Aorta (tissue), 5 donors: ENCODE results near the gene MINAR2. TPM values are rescaled to one million over a fixed set of nuclear protein-coding genes. Genes with fewer than 3 reads are reported as not detected.

Source experiments
- ATAC-seq: fragments of 200-7000 bp; cut with Tn5 transposase; one replicate; pipeline ENCODE4 v1.9.1; 2022; ENCODE audit warnings: moderate library complexity; ENCODE audit not compliant: low FRiP score
- DNase-seq, 2 donors: peaks; one replicate each; pipeline ENCODE4 v3.0.0-alpha.2; 2020
- H3K27ac ChIP-seq, 2 donors: one replicate each; pipeline ENCODE4 v1.5.1; 2013; ENCODE audit warnings: low read length in 2 of 2, mild to moderate bottlenecking in 2 of 2, moderate library complexity in 2 of 2, control low read depth in 1 of 2, inconsistent platforms in 1 of 2, low read depth in 1 of 2
- H3K27me3 ChIP-seq, 2 donors: one replicate each; pipeline ENCODE4 v1.6.1; 2013; ENCODE audit warnings: control low read depth in 1 of 2, low read length in 1 of 2, mild to moderate bottlenecking in 1 of 2, moderate library complexity in 1 of 2; ENCODE audit not compliant: insufficient read depth in 2 of 2, control insufficient read depth in 1 of 2
- H3K36me3 ChIP-seq, 2 donors: one replicate each; pipeline ENCODE4 v1.6.1; 2013; ENCODE audit warnings: control low read depth in 1 of 2, low read length in 1 of 2, mild to moderate bottlenecking in 1 of 2; ENCODE audit not compliant: insufficient read depth in 2 of 2, control insufficient read depth in 1 of 2
- H3K4me1 ChIP-seq, 2 donors: one replicate each; pipeline ENCODE4 v1.6.1; 2013; ENCODE audit warnings: low read length in 2 of 2, control low read depth in 1 of 2, mild to moderate bottlenecking in 1 of 2, moderate library complexity in 1 of 2; ENCODE audit not compliant: insufficient read depth in 2 of 2, control insufficient read depth in 1 of 2
- H3K4me3 ChIP-seq, 2 donors: one replicate each; pipeline ENCODE4 v1.5.1; 2013; ENCODE audit warnings: low read length in 2 of 2, control low read depth in 1 of 2, mild to moderate bottlenecking in 1 of 2
- H3K9me3 ChIP-seq: one replicate; pipeline ENCODE4 v1.6.1; 2013; ENCODE audit warnings: mild to moderate bottlenecking, low read length; ENCODE audit not compliant: control insufficient read depth
- WGBS, 2 donors: extraction: QIAGEN DNeasy Blood & Tissue Kit; methylation state at CpG; one replicate each; pipeline ENCODE4 v1.1.7; 2013; 5-methylcytosine and 5-hydroxymethylcytosine counted together
- intact Hi-C, 2 donors: fragments of 100-400 bp; cut with DNase I; formaldehyde crosslinking; loops; one replicate each; pipeline versions ENCODE4 v1.14.2 to v1.15.0; 2022
- polyA plus RNA-seq, 2 donors: library from polyadenylated mRNA; stranded (reverse); fragments of 200-250 nt; gene quantifications; one replicate each; pipeline ENCODE4 v1.2.3, GENCODE V29; 2013
- total RNA-seq, 2 donors: library from RNA; stranded (reverse); fragmentation: NEBNext Ultra II Directional; extraction: Animal tissue kit (Norgen Biotek cat#: 25700); gene quantifications; one replicate each; pipeline ENCODE4 v1.2.1, GENCODE V29; 2021
- donor health status: healthy with polysubstance abuse.
- donor health status: Bipolar disorder and iron deficiency.
- donor health status: DM: no; HTN: no; CAD: no.
- donor health status: DM: no; HTN: no; CAD: no.
- donor health status: DM: yes; HTN: yes; CAD: no.

MINAR2 gene
- total and polyA plus RNA-seq, 4 donors: not detected

GRCh38 chr5:129739773-129740172 is 8.1 kb upstream of the MINAR2 start:
- Histone ChIP-seq H3K36me3 (no peaks in the 10 kb centered on the region), H3K9me3 (no peaks in the 10 kb centered on the region), H3K27ac (no peak overlapping the region), H3K4me1 (no peaks in the 10 kb centered on the region), H3K4me3 (no peak overlapping the region), H3K27me3 (no peaks in the 10 kb centered on the region)
- no peak for DNase-seq
- ATAC-seq: no peak
- intact Hi-C loops: no loop called here
- WGBS, 2 donors: 62 to 75% methylated on average over 2 of the region's 2 CpGs

DNA sequence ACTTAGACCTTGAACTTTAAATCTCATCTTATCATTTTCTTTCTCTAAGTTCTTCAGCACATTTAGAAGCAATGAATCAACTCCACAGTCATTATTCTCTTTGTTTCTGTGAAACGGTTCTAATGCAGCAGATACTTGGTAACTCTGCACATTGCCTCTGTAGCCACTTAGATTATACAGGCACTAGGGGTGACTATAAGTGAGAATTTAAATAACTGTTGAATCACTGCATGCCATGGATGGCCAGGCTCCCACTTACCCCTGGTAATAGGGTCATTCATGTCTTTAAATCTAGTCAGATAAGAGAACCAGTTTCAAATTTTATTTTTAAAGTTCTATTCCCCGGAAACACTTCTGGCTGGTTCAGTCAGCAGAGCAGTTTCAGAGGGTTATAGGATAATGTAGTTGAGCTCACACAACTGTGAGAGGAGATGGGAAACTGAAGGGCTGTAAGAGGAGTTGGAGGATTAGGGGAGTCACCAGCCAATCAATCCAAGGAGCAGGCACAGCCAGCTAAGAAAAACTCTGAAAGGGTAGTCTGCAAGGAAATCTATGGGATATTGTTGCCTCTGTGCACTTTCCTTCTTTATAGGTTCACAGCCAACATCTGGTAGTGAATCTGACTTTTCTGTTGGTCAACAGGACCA is 4.2 kb upstream of the MINAR2 start:
- intact Hi-C loops: no loop called here
- Histone ChIP-seq H3K36me3 (no peaks in the 10 kb centered on the region), H3K27me3 (no peaks in the 10 kb centered on the region), H3K9me3 (no peaks in the 10 kb centered on the region), H3K27ac (no peak overlapping the region), H3K4me3 (no peak overlapping the region), H3K4me1 (no peaks in the 10 kb centered on the region)
- DNase-seq (no peak), ATAC-seq (no peak)
- WGBS, 2 donors: 23 to 27% methylated on average over 2 of the region's 2 CpGs

DNA sequence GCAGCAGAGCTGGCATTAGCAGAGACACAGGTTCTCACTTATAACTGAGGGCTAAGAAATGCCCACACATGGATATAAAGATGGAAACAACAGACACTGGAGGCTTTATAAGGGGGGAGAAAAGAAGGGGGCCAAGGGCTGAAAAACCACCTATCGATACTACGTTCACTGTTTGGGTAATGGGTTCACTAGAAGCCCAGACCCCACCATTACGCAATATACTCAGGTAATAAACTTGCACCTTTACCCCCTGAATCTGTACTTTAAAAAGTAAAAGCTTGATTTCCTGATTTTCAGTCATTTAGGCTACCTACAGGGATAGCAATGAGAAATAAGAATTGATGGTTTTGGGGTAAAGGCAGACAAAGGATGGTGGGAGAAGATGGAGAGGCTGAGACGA is 1.9 kb upstream of the MINAR2 start:
- no peak overlapping the region for H3K27ac ChIP-seq
- H3K4me3 ChIP-seq: no peak overlapping the region
- H3K4me1 ChIP-seq: no peaks in the 10 kb centered on the region
- no peaks in the 10 kb centered on the region for H3K36me3 ChIP-seq
- intact Hi-C loops: no loop called here
- 96 to 99% methylated on average over 4 of the region's 4 CpGs for WGBS, 2 donors
- no peaks in the 10 kb centered on the region for H3K27me3 ChIP-seq
- ATAC-seq: no peak
- H3K9me3 ChIP-seq: no peaks in the 10 kb centered on the region
- DNase-seq: no peak

DNA sequence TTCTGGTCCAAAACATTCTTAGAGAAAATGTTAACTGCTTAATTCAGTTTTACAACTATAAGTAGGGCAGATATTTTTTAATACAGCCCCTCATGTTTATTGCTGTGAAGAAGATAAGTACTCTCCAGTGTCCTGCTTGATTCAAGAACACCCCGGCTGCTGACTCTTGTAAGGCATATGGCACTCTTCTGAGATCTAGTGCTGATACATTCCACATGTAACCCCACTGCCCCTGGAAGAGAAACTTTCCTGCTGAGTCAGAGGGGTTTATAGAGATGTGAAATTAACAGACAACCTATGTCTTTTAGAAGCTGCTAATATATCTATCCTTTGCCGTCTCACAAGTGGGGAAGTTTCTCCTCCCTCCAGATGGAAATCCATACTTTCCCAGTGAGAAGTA is 1.0 kb upstream of the MINAR2 start:
- no peak for DNase-seq
- ATAC-seq: no peak
- WGBS, 2 donors: 83 to 89% methylated on average over 2 of the region's 2 CpGs
- intact Hi-C loops: no loop called here
- H3K4me3 ChIP-seq: no peak overlapping the region
- H3K4me1 ChIP-seq: no peaks in the 10 kb centered on the region
- no peak overlapping the region for H3K27ac ChIP-seq
- no peaks in the 10 kb centered on the region for H3K9me3 ChIP-seq
- H3K27me3 ChIP-seq: no peaks in the 10 kb centered on the region
- H3K36me3 ChIP-seq: no peaks in the 10 kb centered on the region

DNA sequence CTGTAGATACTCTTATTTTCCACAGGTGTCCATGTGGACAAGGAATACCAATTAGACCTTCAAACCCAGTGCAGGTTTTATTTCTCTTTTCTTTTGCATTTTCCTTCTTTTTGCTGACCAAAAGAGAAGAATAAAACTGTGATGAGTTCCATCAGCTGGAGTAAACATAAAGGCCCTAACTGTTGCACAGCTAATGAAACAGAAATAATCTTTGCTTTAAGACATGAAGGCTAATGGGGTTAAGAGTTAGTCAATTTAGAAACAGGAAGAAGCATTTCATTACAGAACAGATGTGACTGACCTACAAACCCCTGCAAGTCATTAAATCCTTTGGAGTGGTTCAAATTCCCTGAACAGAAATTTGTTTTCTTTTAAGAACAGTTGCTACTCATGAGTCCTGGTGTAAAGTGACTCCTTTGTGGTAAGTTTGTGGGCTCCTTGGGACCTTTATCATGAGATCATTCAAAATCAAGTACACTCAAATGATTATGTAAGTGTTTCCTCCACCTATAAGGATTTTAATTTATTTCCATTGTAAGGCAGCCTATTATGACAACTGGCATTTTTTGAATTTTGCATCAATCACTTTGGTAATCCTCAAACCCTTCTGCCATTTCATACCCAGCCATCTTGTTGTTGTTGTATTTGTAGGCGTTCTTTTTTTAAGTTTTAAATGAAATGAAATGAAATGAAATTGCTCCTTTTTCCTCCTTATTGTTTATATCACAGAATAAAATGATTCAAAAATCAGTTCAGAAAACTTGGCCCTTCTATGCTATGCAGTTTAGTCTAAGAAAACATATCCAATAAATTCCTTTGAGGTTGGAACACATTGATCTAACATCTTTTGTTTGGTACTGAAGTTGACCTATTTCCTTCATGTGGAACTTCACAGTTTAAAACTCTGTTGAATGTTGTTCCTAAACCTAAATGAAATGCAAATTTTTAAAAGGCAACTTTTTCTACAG is 1.3 kb downstream of the MINAR2 start:
- intact Hi-C loops: no loop called here
- 93 to 95% methylated on average over 1 of the region's 1 CpG for WGBS, 2 donors
- Histone ChIP-seq H3K36me3 (no peaks in the 10 kb centered on the region), H3K4me3 (no peak overlapping the region), H3K27me3 (no peaks in the 10 kb centered on the region), H3K4me1 (no peaks in the 10 kb centered on the region), H3K9me3 (no peaks in the 10 kb centered on the region), H3K27ac (no peak overlapping the region)
- DNase-seq (no peak), ATAC-seq (no peak)

GRCh38 chr5:129760636-129761325 is 12.9 kb downstream of the MINAR2 start:
- WGBS, 2 donors: 85 to 86% methylated on average over 1 of the region's 1 CpG
- Histone ChIP-seq H3K27me3 (no peaks in the 10 kb centered on the region), H3K36me3 (no peaks in the 10 kb centered on the region), H3K27ac (no peak overlapping the region), H3K4me3 (no peak overlapping the region), H3K9me3 (no peaks in the 10 kb centered on the region), H3K4me1 (no peaks in the 10 kb centered on the region)
- ATAC-seq: no peak
- no peak for DNase-seq
- intact Hi-C loops: no loop called here

- no peaks in the 10 kb centered on the region for H3K27me3 ChIP-seq
- DNase-seq (no peak), ATAC-seq (no peak)
- no peak overlapping the region for H3K27ac ChIP-seq
- H3K9me3 ChIP-seq: no peaks in the 10 kb centered on the region
- H3K4me3 ChIP-seq: no peak overlapping the region
- H3K36me3 ChIP-seq: no peaks in the 10 kb centered on the region
- 89 to 100% methylated on average over 1 of the region's 1 CpG for WGBS, 2 donors
- H3K4me1 ChIP-seq: no peaks in the 10 kb centered on the region
- intact Hi-C loops: no loop called here
Measured at GRCh38 chr5:129763651-129764050, 15.8 kb downstream of the MINAR2 start.

- Histone ChIP-seq H3K9me3 (no peaks in the 10 kb centered on the region), H3K27ac (no peak overlapping the region), H3K4me3 (no peak overlapping the region), H3K27me3 (no peaks in the 10 kb centered on the region), H3K4me1 (no peaks in the 10 kb centered on the region), H3K36me3 (no peaks in the 10 kb centered on the region)
- DNase-seq: no peak
- no peak for ATAC-seq
- 84 to 88% methylated on average over 2 of the region's 2 CpGs for WGBS, 2 donors
- intact Hi-C loops: loop anchor here in 1 of 2 donors (5.0 kb wide), 3 partner anchors 99 to 1554 kb away; no protein-coding TSS in a partner anchor
Measured at GRCh38 chr5:129766798-129767197, 18.9 kb downstream of the MINAR2 start.
